Measurements from ENCODE around the gene PTPRZ1. TPM values are rescaled to one million over a fixed set of nuclear protein-coding genes. Genes with fewer than 3 reads are reported as not detected.

PTPRZ1 gene
- total and polyA plus RNA-seq, 2 of the 4 experiments (the other 2 are of a cell fraction) = not detected

GRCh38 chr7:121953601-121954000 is 80.6 kb downstream of the PTPRZ1 start:
- Histone ChIP-seq H2AK9ac (replicated peaks; ENCODE audit: low read depth, low read length, poor library complexity) (no peak overlapping the region), H3K23ac (ENCODE audit: low read depth, low read length) (no peak overlapping the region), H2BK5ac (ENCODE audit: low read depth, low read length, poor library complexity, severe bottlenecking) (no peak overlapping the region), H3K36me3 (ENCODE audit: control insufficient read depth, insufficient read depth, low read length) (no peaks in the 10 kb centered on the region), H2BK20ac (ENCODE audit: low read depth, low read length) (no peak overlapping the region), H3K79me1 (ENCODE audit: low read depth in 1 of 2, low read length in 2 of 2) (no peaks in the 10 kb centered on the region), H3K9ac (ENCODE audit: low read depth, low read length) (no peak overlapping the region), H3K56ac (ENCODE audit: extremely low read depth, insufficient read depth, low read length) (no peak overlapping the region), H3K18ac (ENCODE audit: low read depth, low read length) (no peak overlapping the region), H3K14ac (replicated peaks; ENCODE audit: low read depth, low read length) (no peak overlapping the region), H3K9me3 (ENCODE audit: control insufficient read depth, insufficient read depth, low read length) (no peaks in the 10 kb centered on the region), H4K5ac (ENCODE audit: low read depth, low read length) (no peak overlapping the region), H4K8ac (ENCODE audit: low read depth in 2 of 2, low read length in 2 of 2) (no peak overlapping the region), H3K4ac (ENCODE audit: low read depth, low read length) (no peak overlapping the region), H3K27ac (ENCODE audit: insufficient read depth, low read length) (no peak overlapping the region), H3K9me1 (ENCODE audit: insufficient read depth, low read length) (no peaks in the 10 kb centered on the region), H2BK15ac (ENCODE audit: low read depth, low read length) (no peak overlapping the region), H4K91ac (ENCODE audit: insufficient read depth, low read depth, low read length) (no peak overlapping the region), H2AFZ (replicated peaks; ENCODE audit: low read length, poor library complexity) (no peak overlapping the region), H3K4me2 (ENCODE audit: low read depth, low read length) (no peak overlapping the region), H3K27me3 (ENCODE audit: control insufficient read depth, insufficient read depth, low read length) (no peaks in the 10 kb centered on the region), H3K4me1 (ENCODE audit: control insufficient read depth, insufficient read depth, low read length) (no peaks in the 10 kb centered on the region; the same call in 1 of the 2 replicates), H2AK5ac (ENCODE audit: low read depth, low read length) (no peak overlapping the region), H3K4me3 (ENCODE audit: insufficient read depth, low read depth, low read length) (no peak overlapping the region), H4K20me1 (ENCODE audit: insufficient read depth, low read length) (no peaks in the 10 kb centered on the region), H2BK120ac (ENCODE audit: low read depth, low read length) (no peak overlapping the region)
- 100% methylated on average over 1 of the region's 5 CpGs; no CpG with 5 or more reads in 1 of the 2 experiments for WGBS, 2 experiments (ENCODE audit: extremely low coverage in 2 of 2, insufficient read length in 1 of 2)
- ATAC-seq (ENCODE audit: low read depth) (no peak), DNase-seq (no peak)
- TF ChIP-seq MXI1 (IDR thresholded peaks at IDR 0.05; ENCODE audit: borderline replicate concordance, low read depth, low read length) (no peak), BHLHE40 (IDR thresholded peaks at IDR 0.05; ENCODE audit: low read depth, low read length) (no peak), POLR2A (IDR thresholded peaks at IDR 0.05; ENCODE audit: low read depth, low read length) (no peak), RFX5 (IDR thresholded peaks at IDR 0.05; ENCODE audit: low read depth, low read length) (no peak), NFE2L2 (IDR thresholded peaks at IDR 0.05; ENCODE audit: low read depth, low read length) (no peak), ELK1 (IDR thresholded peaks at IDR 0.05; ENCODE audit: borderline replicate concordance, low read depth, low read length) (no peak), CTCF (conservative IDR thresholded peaks at IDR 0.05; ENCODE audit: low read depth, low read length) (no peak), SMC3 (IDR thresholded peaks at IDR 0.05; ENCODE audit: low read depth, low read length) (no peak), RCOR1 (IDR thresholded peaks at IDR 0.05; ENCODE audit: insufficient replicate concordance, low read length) (no peak), MAZ (IDR thresholded peaks at IDR 0.05; ENCODE audit: borderline replicate concordance, low read depth, low read length) (no peak), USF2 (IDR thresholded peaks at IDR 0.05; ENCODE audit: low read depth, low read length) (no peak), RAD21 (IDR thresholded peaks at IDR 0.05; ENCODE audit: low read length) (no peak), CEBPB (IDR thresholded peaks at IDR 0.05; ENCODE audit: low read depth, low read length) (no peak), FOS (IDR thresholded peaks at IDR 0.05; ENCODE audit: low read depth, low read length) (no peak)
- dilution Hi-C loops (cut with HindIII; ENCODE audit: low sequenced_read_pairs, unreplicated experiment) = no loop called here
- intact Hi-C loops (cut with micrococcal nuclease) = no loop called here
- ChIA-PET CTCF (no interaction called here), POLR2A (ENCODE audit: unreplicated experiment) (no interaction called here)
- no TSS peak for BruUV-seq (replicated peaks)
- in situ Hi-C loops (cut with MboI; ENCODE audit: low sequenced_read_pairs) = no loop called here
